Left kidney (tissue), 1 donor: ENCODE measurements around the gene DDX21. TPM values are rescaled to one million over a fixed set of nuclear protein-coding genes. Genes with fewer than 3 reads are reported as not detected.

Experiments used
- polyA plus RNA-seq: library from polyadenylated mRNA; unstranded; fragments of 120-200 nt; gene quantifications from one replicate; pipeline ENCODE4 v1.2.1, GENCODE V29; 2013; ENCODE audit not compliant: insufficient read length

DDX21 gene
- polyA plus RNA-seq, 1 donor = 61.4 TPM

Other genes starting within 250 kb of the DDX21 start
- gene CCAR1, start 234.9 kb upstream of the DDX21 start, polyA plus RNA-seq = 254 TPM
- 9.1 TPM for gene STOX1, start 128.6 kb upstream of the DDX21 start, polyA plus RNA-seq
- 68.4 TPM for gene DDX50, start 54.9 kb upstream of the DDX21 start, polyA plus RNA-seq
- gene KIFBP, start 32.6 kb downstream of the DDX21 start, polyA plus RNA-seq = 41.6 TPM
- 10.7 TPM for gene SRGN, start 131.9 kb downstream of the DDX21 start, polyA plus RNA-seq
- 94.5 TPM for gene VPS26A, start 168.0 kb downstream of the DDX21 start, polyA plus RNA-seq
- 49.9 TPM for gene SUPV3L1, start 224.1 kb downstream of the DDX21 start, polyA plus RNA-seq